ENCODE data around the gene REXO1. TPM values are rescaled to one million over a fixed set of nuclear protein-coding genes. Genes with fewer than 3 reads are reported as not detected.
A peak's percentile ranks its signal among the peaks of the same experiment; 100 is the strongest.

The REXO1 gene
- total and polyA plus RNA-seq, 9 of the 15 experiments (the other 6 are each of a cell fraction or from before 2014, with no cell fraction given), result 0.04 to 63.3 (median 15.8) TPM

- 89% methylated on average over 26 of the region's 36 CpGs for WGBS (ENCODE audit: insufficient coverage, low coverage, missing lambda C conversion rate)
- DNase-seq (ENCODE audit: extremely low read depth in 1 of 4, low spot score in 3 of 4) (no peak), FAIRE-seq (no peak), ATAC-seq (no peak)
- Histone ChIP-seq H3K79me2 (ENCODE audit: control insufficient read depth, insufficient read depth, low read length) (no peaks in the 10 kb centered on the region), H3K4me2 (ENCODE audit: insufficient read depth, low read length) (no peak overlapping the region), H3K27me3 (ENCODE audit: control insufficient read depth in 2 of 2, insufficient read depth in 2 of 2, low read length in 2 of 2) (no peaks in the 10 kb centered on the region), H3K36me3 (ENCODE audit: control insufficient read depth, insufficient read depth, low read length) (peaks cover 4% of the 10 kb centered on the region; the same call in 1 of the 3 replicates), H3K4me3 (no peak overlapping the region), H2AFZ (ENCODE audit: low read depth, low read length) (no peak overlapping the region), H3K9me1 (ENCODE audit: control insufficient read depth, insufficient read depth, low read length) (peaks cover 3% of the 10 kb centered on the region), H3K9me3 (replicated peaks; ENCODE audit: control insufficient read depth, insufficient read depth, low read depth, low read length) (no peaks in the 10 kb centered on the region), H3K27ac (ENCODE audit: extremely low read depth, low read depth, low read length) (no peak overlapping the region), H3K9ac (ENCODE audit: insufficient read depth in 1 of 2, low read depth in 2 of 2, low read length in 2 of 2) (peak overlapping the region in 1 of 2 experiments; percentile 35; a peak in 1 of 4 replicates), H4K20me1 (replicated peaks; ENCODE audit: control insufficient read depth, insufficient read depth, low read length) (no peaks in the 10 kb centered on the region), H3K4me1 (replicated peaks in 1 of 2; ENCODE audit: control insufficient read depth in 2 of 2, insufficient read depth in 2 of 2, low read length in 2 of 2) (peaks cover 0 to 29% of the 10 kb centered on the region in 2 experiments; a peak in 2 of 5 replicates)
- CTCF ChIA-PET (ENCODE audit: low intra/inter-chr PET ratio), result no interaction called here
- POLR2A ChIA-PET, result interaction anchor here (0.6 to 1.5 kb wide), 3 partner anchors 12 to 46 kb away, joined by 3 read pairs; partner anchors contain the start of gene ATP8B3
- intact Hi-C loops (cut with micrococcal nuclease) (no loop called here), in situ Hi-C loops (cut with MboI) (no loop called here)
- no TSS peak for BruUV-seq (replicated peaks)
- TF ChIP-seq MGA (IDR thresholded peaks at IDR 0.05), result no peak
- TF ChIP-seq NFE2 (IDR thresholded peaks at IDR 0.05; ENCODE audit: low read depth), result no peak
- no peak for TF ChIP-seq EWSR1 (IDR thresholded peaks at IDR 0.05; ENCODE audit: borderline replicate concordance, low read depth, partially characterized antibody)
- TF ChIP-seq POLR3A (IDR thresholded peaks at IDR 0.05; ENCODE audit: borderline replicate concordance, extremely low read depth, insufficient read depth, insufficient read length), result no peak
- no peak for TF ChIP-seq KLF6 (CRISPR knock-in tag; IDR thresholded peaks at IDR 0.05; ENCODE audit: borderline replicate concordance)
- no peak for TF ChIP-seq CEBPB (tag; IDR thresholded peaks at IDR 0.05)
- no peak for TF ChIP-seq MAFF (IDR thresholded peaks at IDR 0.05; ENCODE audit: low read length)
- no peak for TF ChIP-seq CSDE1 (IDR thresholded peaks at IDR 0.05)
- TF ChIP-seq ZNF239 (CRISPR knock-in tag; IDR thresholded peaks at IDR 0.05), result no peak
- TF ChIP-seq ID3 (CRISPR knock-in tag; IDR thresholded peaks at IDR 0.05), result no peak
- no peak for TF ChIP-seq ID3 (tag; IDR thresholded peaks at IDR 0.05)
These were observed 48.5 kb downstream of the REXO1 start for GRCh38 chr19:1799695-1800342.

All from K562 (cell line).